Measurements from ENCODE around the gene ZNF43. TPM values are rescaled to one million over a fixed set of nuclear protein-coding genes. Genes with fewer than 3 reads are reported as not detected.
A peak's percentile ranks its signal among the peaks of the same experiment; 100 is the strongest.
"Not testable (repeated sequence)": the region's sequence is repeated elsewhere in the genome, so short reads cannot be mapped to it uniquely, and the experiment has no call there.

Gene ZNF43
- total and polyA plus RNA-seq, 2 donors from 2014 or later: 4.8 to 23.4 TPM

- Histone ChIP-seq H3K9me3 (ENCODE audit: control insufficient read depth in 2 of 3, insufficient read depth in 1 of 3, low read length in 3 of 3) (no peaks in the 10 kb centered on the region), H3K4me1 (ENCODE audit: control insufficient read depth in 2 of 3, insufficient read depth in 2 of 3, low read depth in 1 of 3, low read length in 3 of 3) (no peaks in the 10 kb centered on the region), H3K9ac (ENCODE audit: low read length in 3 of 3) (no peak overlapping the region), H3K27me3 (ENCODE audit: control insufficient read depth, insufficient read depth, low read length) (no peaks in the 10 kb centered on the region), H3K4me3 (ENCODE audit: low read length in 3 of 3) (no peak overlapping the region), H3K36me3 (ENCODE audit: control insufficient read depth in 2 of 3, insufficient read depth in 3 of 3, low read length in 3 of 3) (peaks cover 0 to 5% (median 2%) of the 10 kb centered on the region in 3 donors), H3K27ac (ENCODE audit: low read depth in 2 of 2, low read length in 2 of 2) (no peak overlapping the region)
- DNase-seq: no peak
- FAIRE-seq: no peak
- intact Hi-C loops (cut with DNase I): no loop called here
- no peak for TF ChIP-seq CTCF (IDR thresholded peaks at IDR 0.05; ENCODE audit: borderline replicate concordance, extremely low read depth, insufficient read depth)
These were observed 11.3 kb downstream of the ZNF43 start for GRCh38 chr19:21824679-21825078.

GRCh38 chr19:21823224-21823623, 12.8 kb downstream of the ZNF43 start:
- intact Hi-C loops (cut with DNase I): no loop called here
- Histone ChIP-seq H3K27ac (ENCODE audit: low read depth in 2 of 2, low read length in 2 of 2) (no peak overlapping the region), H3K9ac (ENCODE audit: low read length in 3 of 3) (no peak overlapping the region), H3K4me1 (ENCODE audit: control insufficient read depth in 2 of 3, insufficient read depth in 2 of 3, low read depth in 1 of 3, low read length in 3 of 3) (no peaks in the 10 kb centered on the region), H3K36me3 (ENCODE audit: control insufficient read depth in 2 of 3, insufficient read depth in 3 of 3, low read length in 3 of 3) (peaks cover 0 to 5% (median 2%) of the 10 kb centered on the region in 3 donors), H3K27me3 (ENCODE audit: control insufficient read depth, insufficient read depth, low read length) (no peaks in the 10 kb centered on the region), H3K9me3 (ENCODE audit: control insufficient read depth in 2 of 3, insufficient read depth in 1 of 3, low read length in 3 of 3) (no peaks in the 10 kb centered on the region), H3K4me3 (ENCODE audit: low read length in 3 of 3) (no peak overlapping the region)
- no peak for FAIRE-seq
- TF ChIP-seq CTCF (IDR thresholded peaks at IDR 0.05; ENCODE audit: borderline replicate concordance, extremely low read depth, insufficient read depth): no peak
- DNase-seq: no peak

DNA sequence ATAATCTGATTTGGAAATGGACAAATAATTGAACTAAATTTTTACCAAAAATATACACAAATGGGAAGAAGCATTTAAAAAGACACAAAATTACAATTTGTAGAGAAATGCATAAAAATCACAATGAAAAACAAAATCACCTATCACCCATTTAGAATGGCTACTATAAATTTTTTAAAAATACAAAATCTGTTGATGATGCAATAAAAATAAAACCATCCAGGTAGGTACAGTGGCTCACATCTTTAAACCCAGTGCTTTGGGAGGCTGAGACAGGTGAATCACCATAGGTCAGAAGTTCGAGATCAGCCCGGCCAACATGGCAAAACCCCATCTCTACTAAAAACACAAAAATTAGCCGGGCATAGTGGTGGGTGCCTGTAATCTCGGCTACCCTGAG, 23.5 kb downstream of the ZNF43 start:
- no peak for DNase-seq
- no peaks in the 10 kb centered on the region for H3K4me1 ChIP-seq (ENCODE audit: control insufficient read depth in 2 of 3, insufficient read depth in 2 of 3, low read depth in 1 of 3, low read length in 3 of 3)
- TF ChIP-seq CTCF (IDR thresholded peaks at IDR 0.05; ENCODE audit: borderline replicate concordance, extremely low read depth, insufficient read depth): no peak
- no peak for FAIRE-seq
- peaks cover 11 to 44% (median 32%) of the 10 kb centered on the region in 3 donors for H3K9me3 ChIP-seq (ENCODE audit: control insufficient read depth in 2 of 3, insufficient read depth in 1 of 3, low read length in 3 of 3)
- no peak overlapping the region for H3K4me3 ChIP-seq (ENCODE audit: low read length in 3 of 3)
- H3K9ac ChIP-seq (ENCODE audit: low read length in 3 of 3): no peak overlapping the region
- no peak overlapping the region for H3K27ac ChIP-seq (ENCODE audit: low read depth in 2 of 2, low read length in 2 of 2)
- intact Hi-C loops (cut with DNase I): no loop called here
- no peaks in the 10 kb centered on the region for H3K27me3 ChIP-seq (ENCODE audit: control insufficient read depth, insufficient read depth, low read length)
- H3K36me3 ChIP-seq (ENCODE audit: control insufficient read depth in 2 of 3, insufficient read depth in 3 of 3, low read length in 3 of 3): peaks cover 23 to 39% (median 33%) of the 10 kb centered on the region in 3 donors

DNA sequence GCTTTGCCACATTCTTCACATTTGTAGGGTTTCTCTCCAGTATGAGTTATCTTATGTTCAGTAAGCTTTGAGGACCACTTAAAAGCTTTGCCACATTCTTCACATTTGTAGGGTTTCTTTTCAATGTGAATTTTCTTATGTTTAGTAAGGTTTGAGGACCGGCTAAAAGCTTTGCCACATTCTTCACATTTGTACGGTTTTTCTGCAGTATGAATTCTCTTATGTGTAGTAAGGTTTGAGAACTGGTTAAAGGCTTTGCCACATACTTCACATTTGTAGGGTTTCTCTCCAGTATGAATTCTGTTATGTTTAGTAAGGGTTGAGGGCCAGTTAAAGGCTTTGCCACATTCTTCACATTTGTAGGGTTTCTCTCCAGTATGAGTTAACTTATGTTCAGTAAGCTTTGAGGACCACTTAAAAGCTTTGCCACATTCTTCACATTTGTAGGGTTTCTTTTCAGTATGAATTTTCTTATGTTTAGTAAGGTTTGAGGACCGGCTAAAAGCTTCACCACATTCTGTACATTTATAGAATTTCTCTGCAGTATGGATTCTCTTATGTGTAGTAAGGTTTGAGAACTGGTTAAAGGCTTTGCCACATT, 27.5 kb downstream of the ZNF43 start:
- FAIRE-seq; H3K9ac ChIP-seq (ENCODE audit: low read length in 3 of 3); H3K4me1 ChIP-seq (ENCODE audit: control insufficient read depth in 2 of 3, insufficient read depth in 2 of 3, low read depth in 1 of 3, low read length in 3 of 3); H3K27me3 ChIP-seq (ENCODE audit: control insufficient read depth, insufficient read depth, low read length); intact Hi-C loops (cut with DNase I); H3K27ac ChIP-seq (ENCODE audit: low read depth in 2 of 2, low read length in 2 of 2); DNase-seq: not testable (repeated sequence)
- Histone ChIP-seq H3K4me3 (ENCODE audit: low read length in 3 of 3) (peak overlapping the region in 1 of 3 donors; percentile 17), H3K36me3 (ENCODE audit: control insufficient read depth in 2 of 3, insufficient read depth in 3 of 3, low read length in 3 of 3) (peaks cover 14 to 26% (median 23%) of the 10 kb centered on the region in 3 donors), H3K9me3 (ENCODE audit: control insufficient read depth in 2 of 3, insufficient read depth in 1 of 3, low read length in 3 of 3) (peaks cover 11 to 54% (median 35%) of the 10 kb centered on the region in 3 donors)

All from kidney (tissue), 14 donors.